ENCODE data around the gene ANOS1.

ANOS1 gene

DNA sequence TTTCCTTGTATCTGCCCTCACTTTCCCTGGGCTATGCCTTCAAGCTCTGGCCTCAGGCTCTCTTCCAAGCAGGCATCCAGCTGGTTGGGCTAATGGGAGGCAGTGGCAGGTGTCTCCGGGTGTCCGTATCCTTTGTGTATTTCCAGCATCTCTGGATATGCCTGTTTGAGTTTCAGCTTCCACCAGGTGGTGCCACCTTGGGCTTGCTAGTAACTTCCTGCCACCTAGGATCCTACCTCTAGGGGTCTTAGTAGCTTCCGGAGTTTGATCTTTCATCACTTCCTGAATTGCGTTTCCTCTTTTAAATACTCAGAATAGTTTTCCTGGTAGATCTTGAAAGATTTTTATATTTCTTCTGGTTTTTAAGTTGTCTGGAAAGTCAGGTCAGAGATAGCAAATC, 23.2 kb upstream of the ANOS1 start:
- in situ Hi-C loops (cut with HindIII; ENCODE audit: low pct_ligation_motif_present, low sequenced_read_pairs), result no loop called here
- Histone ChIP-seq H3K27me3 (replicated peaks) (no peaks in the 10 kb centered on the region), H3K27ac (no peak overlapping the region), H3K4me3 (ENCODE audit: low read depth, low read length) (no peak overlapping the region), H3K36me3 (replicated peaks) (no peaks in the 10 kb centered on the region)
- peak; percentile 38 for TF ChIP-seq CTCF (IDR thresholded peaks at IDR 0.05; ENCODE audit: low read depth, low read length, missing control alignments)
- no peak for DNase-seq

DNA sequence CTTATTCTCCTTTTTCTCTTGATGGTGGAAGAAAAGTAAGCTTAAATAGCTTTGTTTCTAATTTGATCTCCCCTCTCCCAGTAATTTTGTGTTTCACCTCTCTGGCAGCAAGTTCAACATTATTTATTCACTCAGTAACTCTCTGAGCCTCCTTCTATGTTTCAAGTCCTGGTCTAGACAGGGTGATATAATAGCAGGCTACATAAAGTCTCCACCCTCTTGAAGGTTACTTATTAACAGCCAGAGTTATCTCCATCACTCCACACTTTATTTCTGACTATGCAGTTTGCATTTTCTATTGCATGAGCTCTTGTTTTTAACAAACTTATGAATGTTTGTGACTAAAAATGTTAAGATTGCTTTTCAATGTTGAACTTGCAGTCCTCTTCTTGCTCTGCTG, 17.8 kb upstream of the ANOS1 start:
- Histone ChIP-seq H3K27ac (no peak overlapping the region), H3K4me3 (ENCODE audit: low read depth, low read length) (no peak overlapping the region), H3K27me3 (replicated peaks) (no peaks in the 10 kb centered on the region), H3K36me3 (replicated peaks) (no peaks in the 10 kb centered on the region)
- in situ Hi-C loops (cut with HindIII; ENCODE audit: low pct_ligation_motif_present, low sequenced_read_pairs), result no loop called here
- no peak for TF ChIP-seq CTCF (IDR thresholded peaks at IDR 0.05; ENCODE audit: low read depth, low read length, missing control alignments)
- DNase-seq, result no peak

DNA sequence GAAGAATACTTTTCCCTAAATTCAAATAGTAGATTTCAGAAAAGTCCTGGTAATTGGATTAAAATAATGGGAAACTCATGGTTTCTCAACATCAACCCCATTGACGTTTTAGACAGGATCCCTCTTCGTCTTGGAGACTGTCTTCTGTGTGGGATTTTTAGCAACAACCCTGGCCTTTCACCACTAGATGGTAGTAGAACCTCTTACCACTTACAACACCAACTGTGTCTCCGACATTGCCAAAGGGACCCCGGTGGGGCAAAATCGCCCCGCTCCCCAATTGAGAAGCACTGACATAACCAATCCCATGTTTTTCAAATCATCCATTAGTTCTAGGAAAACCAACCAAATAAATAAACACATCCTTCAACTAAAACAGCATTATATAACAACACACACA, 16.9 kb upstream of the ANOS1 start:
- no peaks in the 10 kb centered on the region for H3K27me3 ChIP-seq (replicated peaks)
- H3K4me3 ChIP-seq (ENCODE audit: low read depth, low read length), result no peak overlapping the region
- H3K36me3 ChIP-seq (replicated peaks), result no peaks in the 10 kb centered on the region
- no peak overlapping the region for H3K27ac ChIP-seq
- DNase-seq, result peak; percentile 22
- in situ Hi-C loops (cut with HindIII; ENCODE audit: low pct_ligation_motif_present, low sequenced_read_pairs), result no loop called here
- peak; percentile 69 for TF ChIP-seq CTCF (IDR thresholded peaks at IDR 0.05; ENCODE audit: low read depth, low read length, missing control alignments)

DNA sequence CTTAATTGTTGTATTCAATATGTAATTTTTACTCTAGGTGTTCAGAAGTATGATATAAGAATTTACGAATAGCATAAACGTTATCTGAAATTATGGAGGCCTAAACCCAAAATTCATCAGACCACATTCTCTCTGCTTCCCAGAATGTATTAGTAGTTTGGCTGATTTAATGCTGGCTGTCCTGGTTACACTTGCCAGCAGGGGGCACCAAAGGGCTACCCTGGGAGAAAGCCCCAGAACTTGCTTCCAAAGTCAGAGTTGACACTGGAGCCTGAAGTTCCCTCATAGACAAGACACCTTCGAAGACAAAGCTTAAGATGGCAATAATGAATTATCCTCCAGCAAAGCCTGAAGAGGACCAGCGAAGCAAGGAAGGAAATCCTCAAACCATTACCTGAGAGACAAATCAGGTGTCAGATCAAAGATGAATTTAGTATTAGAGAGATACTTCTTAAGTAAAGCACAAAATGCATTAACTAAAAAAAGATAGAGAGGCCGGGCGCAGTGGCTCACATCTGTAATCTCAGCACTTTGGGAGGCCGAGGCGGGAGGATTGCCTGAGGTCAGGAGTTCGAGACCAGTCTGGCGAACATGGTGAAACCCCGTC, 11.3 kb upstream of the ANOS1 start:
- H3K27ac ChIP-seq, result no peak overlapping the region
- in situ Hi-C loops (cut with HindIII; ENCODE audit: low pct_ligation_motif_present, low sequenced_read_pairs), result no loop called here
- H3K27me3 ChIP-seq (replicated peaks), result no peaks in the 10 kb centered on the region
- peak; percentile 79 for TF ChIP-seq CTCF (IDR thresholded peaks at IDR 0.05; ENCODE audit: low read depth, low read length, missing control alignments)
- no peak overlapping the region for H3K4me3 ChIP-seq (ENCODE audit: low read depth, low read length)
- H3K36me3 ChIP-seq (replicated peaks), result no peaks in the 10 kb centered on the region
- peak; percentile 22 for DNase-seq

DNA sequence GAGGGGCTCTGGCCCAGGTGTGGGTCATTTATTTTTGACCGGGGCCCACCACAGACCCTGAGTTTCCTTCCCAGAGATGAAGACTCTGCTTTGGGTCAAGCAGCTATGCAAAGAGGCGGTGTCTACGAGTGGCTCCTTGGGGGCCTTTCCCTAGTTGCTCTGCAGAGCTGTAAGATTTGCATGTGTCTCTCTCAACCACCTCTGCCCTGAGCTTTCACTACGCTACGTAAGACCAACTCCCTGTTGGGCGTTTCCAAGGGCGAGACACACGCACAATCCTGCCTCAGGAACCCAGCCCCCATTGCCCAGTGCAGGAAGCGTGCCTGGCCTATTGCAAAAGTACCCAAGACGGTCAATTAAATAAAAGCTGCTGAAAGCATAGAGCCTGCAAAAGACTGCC, 10.0 kb upstream of the ANOS1 start:
- Histone ChIP-seq H3K27me3 (replicated peaks) (no peaks in the 10 kb centered on the region), H3K36me3 (replicated peaks) (no peaks in the 10 kb centered on the region), H3K27ac (no peak overlapping the region), H3K4me3 (ENCODE audit: low read depth, low read length) (no peak overlapping the region)
- no peak for DNase-seq
- no peak for TF ChIP-seq CTCF (IDR thresholded peaks at IDR 0.05; ENCODE audit: low read depth, low read length, missing control alignments)
- in situ Hi-C loops (cut with HindIII; ENCODE audit: low pct_ligation_motif_present, low sequenced_read_pairs), result no loop called here

- H3K27ac ChIP-seq, result no peak overlapping the region
- TF ChIP-seq CTCF (IDR thresholded peaks at IDR 0.05; ENCODE audit: low read depth, low read length, missing control alignments), result peak; percentile 58
- H3K27me3 ChIP-seq (replicated peaks), result no peaks in the 10 kb centered on the region
- H3K4me3 ChIP-seq (ENCODE audit: low read depth, low read length), result no peak overlapping the region
- in situ Hi-C loops (cut with HindIII; ENCODE audit: low pct_ligation_motif_present, low sequenced_read_pairs), result no loop called here
- H3K36me3 ChIP-seq (replicated peaks), result no peaks in the 10 kb centered on the region
- no peak for DNase-seq
These were observed 6.8 kb upstream of the ANOS1 start for GRCh38 chrX:8738588-8739189.
